K562 (cell line): ENCODE results near the gene ROBO2. TPM values are rescaled to one million over a fixed set of nuclear protein-coding genes. Genes with fewer than 3 reads are reported as not detected.

Source experiments
- ATAC-seq: fragments of 200-7000 bp; cut with Tn5 transposase; 3 replicates; pipeline ENCODE4 v1.9.1; 2020; ENCODE audit warnings: moderate library complexity
- BruUV-seq: library from RNA; stranded (reverse); fragments of 400-500 nt; replicated peaks from 2 replicates; lab custom pipeline; 2021; lab: Mats Ljungman, UMichigan
- CTCF ChIA-PET: fragments of 300-600 bp; formaldehyde crosslinking; extraction: SDS; loops from one replicate; lab custom pipeline; 2021; ENCODE audit warnings: low intra/inter-chr PET ratio; lab: Yijun Ruan, JAX
- POLR2A ChIA-PET: fragments of 300-600, 350-650 bp; sonication (Branson Sonifier 250); formaldehyde crosslinking; extraction: SDS; loops from one replicate; lab custom pipeline; 2021; ENCODE audit warnings: antibody characterized with exemption, inconsistent platforms; lab: Yijun Ruan, JAX
- DNase-seq, 4 experiments: peaks; one replicate each; pipeline versions ENCODE4 v3.0.0 to v3.0.0-alpha.2; 2011 to 2018; ENCODE audit warnings: low spot score in 3 of 4, mixed read lengths in 3 of 4; ENCODE audit errors: extremely low read depth in 1 of 4
- FAIRE-seq: peaks from 2 replicates; lab custom pipeline; 2011; peaks lifted over from hg19 to GRCh38; lab: Jason Lieb, UNC
- H2AFZ ChIP-seq: 2 replicates; pipeline ENCODE4 v1.6.0; 2011; ENCODE audit warnings: low read depth, low read length, control low read depth, inconsistent platforms
- H3K27ac ChIP-seq: fragments of 200-600 bp; 3 replicates; pipeline ENCODE4 v1.8.0; 2011; ENCODE audit warnings: low read depth, mild to moderate bottlenecking, control low read depth, inconsistent platforms, low read length, moderate library complexity, mixed read lengths; ENCODE audit errors: extremely low read depth
- H3K27me3 ChIP-seq, 2 experiments: fragments of 300-600 bp in 1 of 2; 2 replicates in 1 of 2; 3 replicates in 1 of 2; pipeline versions ENCODE4 v1.6.0 to v1.8.0; 2011; ENCODE audit warnings: inconsistent platforms in 2 of 2, low read length in 2 of 2, mild to moderate bottlenecking in 1 of 2, mixed read lengths in 1 of 2, moderate library complexity in 1 of 2; ENCODE audit not compliant: control insufficient read depth in 2 of 2, insufficient read depth in 2 of 2
- H3K36me3 ChIP-seq: fragments of 300-600 bp; 3 replicates; pipeline ENCODE4 v1.8.0; 2011; ENCODE audit warnings: mild to moderate bottlenecking, low read length, inconsistent platforms; ENCODE audit not compliant: control insufficient read depth, insufficient read depth
- H3K4me1 ChIP-seq, 2 experiments: fragments of 200-600 bp in 1 of 2; replicated peaks in 1 of 2; 2 replicates in 1 of 2; 3 replicates in 1 of 2; pipeline versions ENCODE4 v1.5.1 to v1.8.0; 2011; ENCODE audit warnings: inconsistent platforms in 2 of 2, low read length in 2 of 2, mild to moderate bottlenecking in 1 of 2, mixed read lengths in 1 of 2, moderate library complexity in 1 of 2; ENCODE audit not compliant: control insufficient read depth in 2 of 2, insufficient read depth in 2 of 2
- H3K4me2 ChIP-seq: 2 replicates; pipeline ENCODE4 v1.6.1; 2011; ENCODE audit warnings: low read length, control low read depth, inconsistent platforms, mixed read lengths; ENCODE audit not compliant: insufficient read depth
- H3K4me3 ChIP-seq: fragments of 200-600 bp; sonication (generic), shearing (Covaris generic); 2 replicates; pipeline ENCODE4 v1.5.1; 2016; ENCODE audit warnings: control low read depth, inconsistent platforms
- H3K79me2 ChIP-seq: fragments of 200-600 bp; 3 replicates; pipeline ENCODE4 v1.8.0; 2011; ENCODE audit warnings: low read length, inconsistent platforms; ENCODE audit not compliant: control insufficient read depth, insufficient read depth
- H3K9ac ChIP-seq, 2 experiments: 2 replicates each; pipeline versions ENCODE4 v1.6.0 to v1.6.1; 2011; ENCODE audit warnings: low read depth in 2 of 2, low read length in 2 of 2, control low read depth in 1 of 2, inconsistent platforms in 1 of 2, mild to moderate bottlenecking in 1 of 2, mixed read lengths in 1 of 2; ENCODE audit not compliant: insufficient read depth in 1 of 2
- H3K9me1 ChIP-seq: one replicate; pipeline ENCODE4 v1.6.0; 2011; ENCODE audit warnings: inconsistent platforms, mild to moderate bottlenecking, low read length, moderate library complexity; ENCODE audit not compliant: control insufficient read depth, insufficient read depth
- H3K9me3 ChIP-seq: replicated peaks from 2 replicates; pipeline ENCODE4 v1.5.1; 2011; ENCODE audit warnings: low read depth, low read length, inconsistent platforms; ENCODE audit not compliant: control insufficient read depth, insufficient read depth
- H4K20me1 ChIP-seq: replicated peaks from 2 replicates; pipeline ENCODE4 v1.6.1; 2011; ENCODE audit warnings: low read length, inconsistent platforms, mixed read lengths; ENCODE audit not compliant: control insufficient read depth, insufficient read depth
- FOXA3 ChIP-seq, 2 experiments: fragments of 450-650 bp in 1 of 2; sonication (generic) in 1 of 2; formaldehyde crosslinking; IDR thresholded peaks in 1 of 2; conservative IDR thresholded peaks in 1 of 2; 2 replicates each; pipeline versions ENCODE4 v1.4.0 to v1.8.0; 2020 to 2022; ENCODE audit warnings: mild to moderate bottlenecking in 2 of 2, missing genetic modification reagents in 1 of 2
- MECOM ChIP-seq: fragments of 250-450 bp; sonication (Bioruptor Pico); IDR thresholded peaks from 2 replicates; pipeline ENCODE4 v1.8.0; 2022; ENCODE audit warnings: inconsistent platforms
- MED1 ChIP-seq: sonication (generic); formaldehyde crosslinking; IDR thresholded peaks from 2 replicates; pipeline ENCODE4 v1.8.1; 2023; ENCODE audit warnings: missing genetic modification reagents, borderline replicate concordance
- POLR3G ChIP-seq: IDR thresholded peaks from 2 replicates; pipeline ENCODE4 v1.6.1; 2011; ENCODE audit not compliant: insufficient read length, insufficient replicate concordance; ENCODE audit errors: extremely low read depth
- U2AF1 ChIP-seq: fragments of 200-400 bp; formaldehyde crosslinking; optimal IDR thresholded peaks from 2 replicates; pipeline ENCODE3; 2017; ENCODE audit warnings: mild to moderate bottlenecking, low read depth, low read length, moderate library complexity
- ZNF23 ChIP-seq: fragments of 250-450 bp; sonication (Bioruptor Pico); IDR thresholded peaks from 2 replicates; pipeline ENCODE4 v1.4.0; 2020; ENCODE audit warnings: mild to moderate bottlenecking
- WGBS: fragments of 100-300 bp; shearing (Covaris generic); methylation state at CpG from one replicate; pipeline ENCODE4 v1.1.6; 2016; ENCODE audit warnings: low coverage, mixed read lengths; ENCODE audit not compliant: insufficient coverage; ENCODE audit errors: missing lambda C conversion rate; 5-methylcytosine and 5-hydroxymethylcytosine counted together
- in situ Hi-C: fragments of 300-500 bp; cut with MboI; formaldehyde crosslinking; loops from 4 replicates; pipeline ENCODE4 v1.15.0; 2018; ENCODE audit warnings: inconsistent platforms, mixed read lengths
- intact Hi-C: fragments of 100-400 bp; cut with micrococcal nuclease; formaldehyde crosslinking; loops from 2 replicates; pipeline ENCODE4 v1.14.2; 2022
- polyA plus RNA-seq, 8 experiments: library from polyadenylated mRNA; depleted of rRNA in 4 of 8; stranded (reverse) in 5 of 8; unstranded in 3 of 8; fragments of >200 nt; fragmentation: Nextera tagmentation in 2 of 8; fragmentation: Illumina TruSeq in 1 of 8; extraction: Ambion mirVana in 2 of 8; extraction: Trizol in 1 of 8; gene quantifications; 2 replicates each; pipeline versions ENCODE4 v1.2.1 to v1.2.3, GENCODE V29; 2011 to 2014; ENCODE audit warnings: inconsistent platforms in 1 of 8, missing spikeins in 1 of 8
- total RNA-seq, 7 experiments: library from RNA; depleted of rRNA in 6 of 7; stranded (reverse); fragments of >200 nt in 6 of 7; fragmentation: Illumina TruSeq in 2 of 7; extraction: Trizol in 2 of 7; gene quantifications; 2 replicates each; pipeline versions ENCODE4 v1.2.1 to v1.2.3, GENCODE V29; 2011 to 2021; ENCODE audit warnings: low replicate concordance in 1 of 7
- TF ChIP-seq, protein P1 (sequence below): fragments of 250-450 bp; sonication (Bioruptor Pico); IDR thresholded peaks from 2 replicates; pipeline ENCODE4 v1.9.0; 2021; ENCODE audit warnings: mild to moderate bottlenecking, inconsistent platforms
- TF ChIP-seq, protein P2 (sequence below), 2 experiments: fragments of 450-650 bp; IDR thresholded peaks; 2 replicates each; pipeline ENCODE4 v1.6.1; 2016
- TF ChIP-seq, protein P3 (sequence below): IDR thresholded peaks from 3 replicates; pipeline ENCODE4 v1.6.1; 2011; ENCODE audit warnings: borderline replicate concordance, mild to moderate bottlenecking; ENCODE audit not compliant: insufficient read length, insufficient read depth
- TF ChIP-seq, protein P4 (sequence below): fragments of 450-650 bp; IDR thresholded peaks from 2 replicates; pipeline ENCODE4 v1.6.1; 2018; ENCODE audit warnings: mild to moderate bottlenecking, low read depth; ENCODE audit not compliant: partially characterized antibody
- TF ChIP-seq, protein P5 (sequence below), 2 experiments: fragments of 450-650 bp in 1 of 2; sonication (generic) in 1 of 2; formaldehyde crosslinking in 1 of 2; IDR thresholded peaks in 1 of 2; conservative IDR thresholded peaks in 1 of 2; 2 replicates each; pipeline versions ENCODE4 v1.6.1 to v1.8.1; 2016 to 2023; ENCODE audit warnings: mild to moderate bottlenecking in 2 of 2, moderate library complexity in 2 of 2, inconsistent platforms in 1 of 2, missing genetic modification reagents in 1 of 2

ROBO2 gene
- total and polyA plus RNA-seq, 9 of the 15 experiments (the other 6 are each of a cell fraction or from before 2014, with no cell fraction given), result 0.84 to 3.0 (median 1.7) TPM

DNA sequence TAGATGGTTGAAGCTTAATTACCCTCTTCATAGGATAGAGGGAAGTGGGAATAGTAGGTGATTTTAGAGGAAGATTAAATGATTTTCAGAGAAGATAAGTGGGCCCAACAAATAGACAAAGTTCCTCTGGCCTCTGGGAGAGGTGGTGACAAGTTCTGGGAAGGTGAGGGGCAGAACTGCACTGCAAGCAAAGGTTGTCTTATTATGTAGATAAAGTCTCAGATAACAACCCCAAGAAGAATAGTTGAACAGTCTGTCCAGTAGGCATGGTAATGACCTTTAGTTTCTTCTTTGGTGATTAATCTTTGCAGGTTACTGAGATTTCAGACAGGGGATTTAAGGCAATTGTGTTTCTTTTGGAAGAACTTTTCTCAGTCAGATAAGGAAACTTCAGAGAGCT is 439.1 kb downstream of the ROBO2 start (continued):
- TF ChIP-seq, protein P1, sequence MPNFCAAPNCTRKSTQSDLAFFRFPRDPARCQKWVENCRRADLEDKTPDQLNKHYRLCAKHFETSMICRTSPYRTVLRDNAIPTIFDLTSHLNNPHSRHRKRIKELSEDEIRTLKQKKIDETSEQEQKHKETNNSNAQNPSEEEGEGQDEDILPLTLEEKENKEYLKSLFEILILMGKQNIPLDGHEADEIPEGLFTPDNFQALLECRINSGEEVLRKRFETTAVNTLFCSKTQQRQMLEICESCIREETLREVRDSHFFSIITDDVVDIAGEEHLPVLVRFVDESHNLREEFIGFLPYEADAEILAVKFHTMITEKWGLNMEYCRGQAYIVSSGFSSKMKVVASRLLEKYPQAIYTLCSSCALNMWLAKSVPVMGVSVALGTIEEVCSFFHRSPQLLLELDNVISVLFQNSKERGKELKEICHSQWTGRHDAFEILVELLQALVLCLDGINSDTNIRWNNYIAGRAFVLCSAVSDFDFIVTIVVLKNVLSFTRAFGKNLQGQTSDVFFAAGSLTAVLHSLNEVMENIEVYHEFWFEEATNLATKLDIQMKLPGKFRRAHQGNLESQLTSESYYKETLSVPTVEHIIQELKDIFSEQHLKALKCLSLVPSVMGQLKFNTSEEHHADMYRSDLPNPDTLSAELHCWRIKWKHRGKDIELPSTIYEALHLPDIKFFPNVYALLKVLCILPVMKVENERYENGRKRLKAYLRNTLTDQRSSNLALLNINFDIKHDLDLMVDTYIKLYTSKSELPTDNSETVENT (CRISPR knock-in tag), result no peak

DNA sequence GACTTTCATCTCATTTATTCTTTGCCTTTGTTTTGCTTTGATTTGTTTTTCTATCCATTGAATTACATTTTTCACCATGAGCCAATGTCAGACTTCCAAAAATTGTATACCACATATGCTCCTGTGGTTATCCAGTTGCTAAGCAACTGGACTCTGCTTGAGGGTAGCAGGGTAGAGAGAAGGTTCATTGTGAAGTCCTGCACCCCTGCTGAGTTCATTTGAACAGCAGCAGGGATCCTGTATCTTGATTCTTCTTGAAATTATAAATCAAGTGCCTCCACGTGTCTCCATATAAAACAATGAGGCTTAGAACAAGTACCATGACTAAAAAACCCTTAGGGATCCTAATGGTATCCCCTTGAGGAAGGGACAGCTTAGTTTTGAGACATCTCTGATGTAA is 449.3 kb downstream of the ROBO2 start:
- BruUV-seq, result no TSS peak
- Histone ChIP-seq H3K4me2 (no peak overlapping the region), H4K20me1 (no peaks in the 10 kb centered on the region), H3K27ac (no peak overlapping the region), H2AFZ (no peak overlapping the region), H3K4me1 (no peaks in the 10 kb centered on the region), H3K9ac (no peak overlapping the region), H3K79me2 (no peaks in the 10 kb centered on the region), H3K36me3 (no peaks in the 10 kb centered on the region), H3K9me3 (no peaks in the 10 kb centered on the region), H3K9me1 (no peaks in the 10 kb centered on the region), H3K27me3 (no peaks in the 10 kb centered on the region), H3K4me3 (no peak overlapping the region)
- TF ChIP-seq POLR3G (no peak), MED1 (no peak), MECOM (CRISPR knock-in tag) (no peak), ZNF23 (CRISPR knock-in tag) (no peak), U2AF1 (no peak), FOXA3 (CRISPR knock-in tag; conservative IDR thresholded peaks at IDR 0.05 in 1 of 2, IDR thresholded peaks at IDR 0.05 in 1 of 2) (no peak)
- TF ChIP-seq, protein P2, sequence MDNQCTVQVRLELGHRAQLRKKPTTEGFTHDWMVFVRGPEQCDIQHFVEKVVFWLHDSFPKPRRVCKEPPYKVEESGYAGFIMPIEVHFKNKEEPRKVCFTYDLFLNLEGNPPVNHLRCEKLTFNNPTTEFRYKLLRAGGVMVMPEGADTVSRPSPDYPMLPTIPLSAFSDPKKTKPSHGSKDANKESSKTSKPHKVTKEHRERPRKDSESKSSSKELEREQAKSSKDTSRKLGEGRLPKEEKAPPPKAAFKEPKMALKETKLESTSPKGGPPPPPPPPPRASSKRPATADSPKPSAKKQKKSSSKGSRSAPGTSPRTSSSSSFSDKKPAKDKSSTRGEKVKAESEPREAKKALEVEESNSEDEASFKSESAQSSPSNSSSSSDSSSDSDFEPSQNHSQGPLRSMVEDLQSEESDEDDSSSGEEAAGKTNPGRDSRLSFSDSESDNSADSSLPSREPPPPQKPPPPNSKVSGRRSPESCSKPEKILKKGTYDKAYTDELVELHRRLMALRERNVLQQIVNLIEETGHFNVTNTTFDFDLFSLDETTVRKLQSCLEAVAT (IDR thresholded peaks at IDR 0.05), result no peak
- TF ChIP-seq, protein P3, sequence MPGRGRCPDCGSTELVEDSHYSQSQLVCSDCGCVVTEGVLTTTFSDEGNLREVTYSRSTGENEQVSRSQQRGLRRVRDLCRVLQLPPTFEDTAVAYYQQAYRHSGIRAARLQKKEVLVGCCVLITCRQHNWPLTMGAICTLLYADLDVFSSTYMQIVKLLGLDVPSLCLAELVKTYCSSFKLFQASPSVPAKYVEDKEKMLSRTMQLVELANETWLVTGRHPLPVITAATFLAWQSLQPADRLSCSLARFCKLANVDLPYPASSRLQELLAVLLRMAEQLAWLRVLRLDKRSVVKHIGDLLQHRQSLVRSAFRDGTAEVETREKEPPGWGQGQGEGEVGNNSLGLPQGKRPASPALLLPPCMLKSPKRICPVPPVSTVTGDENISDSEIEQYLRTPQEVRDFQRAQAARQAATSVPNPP, result no peak
- TF ChIP-seq, protein P4, sequence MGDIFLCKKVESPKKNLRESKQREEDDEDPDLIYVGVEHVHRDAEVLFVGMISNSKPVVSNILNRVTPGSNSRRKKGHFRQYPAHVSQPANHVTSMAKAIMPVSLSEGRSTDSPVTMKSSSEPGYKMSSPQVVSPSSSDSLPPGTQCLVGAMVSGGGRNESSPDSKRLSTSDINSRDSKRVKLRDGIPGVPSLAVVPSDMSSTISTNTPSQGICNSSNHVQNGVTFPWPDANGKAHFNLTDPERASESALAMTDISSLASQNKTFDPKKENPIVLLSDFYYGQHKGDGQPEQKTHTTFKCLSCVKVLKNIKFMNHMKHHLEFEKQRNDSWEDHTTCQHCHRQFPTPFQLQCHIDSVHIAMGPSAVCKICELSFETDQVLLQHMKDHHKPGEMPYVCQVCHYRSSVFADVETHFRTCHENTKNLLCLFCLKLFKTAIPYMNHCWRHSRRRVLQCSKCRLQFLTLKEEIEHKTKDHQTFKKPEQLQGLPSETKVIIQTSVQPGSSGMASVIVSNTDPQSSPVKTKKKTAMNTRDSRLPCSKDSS, result no peak
- TF ChIP-seq, protein P5, sequence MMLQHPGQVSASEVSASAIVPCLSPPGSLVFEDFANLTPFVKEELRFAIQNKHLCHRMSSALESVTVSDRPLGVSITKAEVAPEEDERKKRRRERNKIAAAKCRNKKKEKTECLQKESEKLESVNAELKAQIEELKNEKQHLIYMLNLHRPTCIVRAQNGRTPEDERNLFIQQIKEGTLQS (IDR thresholded peaks at IDR 0.05), result no peak
- TF ChIP-seq, protein P5 (CRISPR knock-in tag; conservative IDR thresholded peaks at IDR 0.05), result no peak
- ATAC-seq, result no peak
- CTCF ChIA-PET, result no interaction called here
- DNase-seq, result no peak
- 0% methylated on average over 1 of the region's 1 CpG for WGBS
- intact Hi-C loops (no loop called here), in situ Hi-C loops (no loop called here)
- POLR2A ChIA-PET, result no interaction called here
- FAIRE-seq, result no peak
